Measurements from ENCODE around the gene TMEM125.

TMEM125 gene

DNA sequence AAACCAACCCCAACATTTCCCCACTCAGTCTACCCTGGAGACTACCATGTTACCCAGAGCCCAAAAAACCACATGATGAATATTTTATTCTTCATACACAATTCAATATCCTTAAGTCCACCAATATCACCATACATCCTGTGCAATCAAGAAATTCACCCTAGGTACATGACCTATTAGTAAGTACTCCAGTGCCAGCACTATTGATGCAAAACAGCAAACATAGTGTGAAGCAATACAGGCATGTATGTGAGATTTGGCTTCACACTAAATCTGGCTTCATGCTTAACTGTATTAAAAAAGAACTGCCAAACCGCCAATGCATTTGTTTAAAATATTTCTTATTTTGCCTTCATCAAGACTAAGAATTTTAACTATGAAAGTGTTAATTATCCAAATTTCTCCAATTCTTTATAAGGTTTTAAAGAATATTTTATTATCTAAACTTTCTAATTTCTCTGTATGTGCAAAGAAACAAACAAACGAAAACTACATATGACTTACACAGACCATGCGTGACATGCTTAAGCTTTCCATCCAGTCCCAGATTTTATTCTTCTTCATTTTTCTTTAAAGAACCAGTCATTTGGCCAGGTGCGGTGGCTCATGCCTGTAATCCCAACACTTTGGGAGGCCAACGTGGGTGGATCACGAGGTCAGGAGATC, 22.4 kb upstream of the TMEM125 start:
- DNase-seq (ENCODE audit: low read depth) = no peak

DNA sequence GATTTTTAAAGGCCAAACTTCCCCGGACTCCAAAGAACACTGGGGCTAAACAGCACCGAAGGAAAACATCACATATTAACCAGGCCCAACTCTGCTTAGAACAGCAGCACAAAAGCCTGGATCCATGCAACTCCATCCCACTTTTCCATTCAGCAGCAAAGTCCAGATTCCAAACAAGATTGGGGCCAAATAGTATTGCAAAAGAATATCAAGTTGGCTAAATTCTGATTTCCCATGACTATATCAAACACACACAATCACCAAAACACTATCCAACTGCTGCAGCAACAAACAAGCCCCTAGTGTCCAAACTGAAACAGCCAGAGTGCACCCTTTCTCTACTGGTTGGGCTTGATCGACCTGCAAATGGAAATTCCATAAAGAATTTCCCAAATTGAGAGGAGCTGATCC, 19.4 kb upstream of the TMEM125 start:
- DNase-seq (ENCODE audit: low read depth) = no peak

- no peak for DNase-seq (ENCODE audit: low read depth)
Measured at GRCh38 chr1:43251024-43251423, 18.8 kb upstream of the TMEM125 start.

DNA sequence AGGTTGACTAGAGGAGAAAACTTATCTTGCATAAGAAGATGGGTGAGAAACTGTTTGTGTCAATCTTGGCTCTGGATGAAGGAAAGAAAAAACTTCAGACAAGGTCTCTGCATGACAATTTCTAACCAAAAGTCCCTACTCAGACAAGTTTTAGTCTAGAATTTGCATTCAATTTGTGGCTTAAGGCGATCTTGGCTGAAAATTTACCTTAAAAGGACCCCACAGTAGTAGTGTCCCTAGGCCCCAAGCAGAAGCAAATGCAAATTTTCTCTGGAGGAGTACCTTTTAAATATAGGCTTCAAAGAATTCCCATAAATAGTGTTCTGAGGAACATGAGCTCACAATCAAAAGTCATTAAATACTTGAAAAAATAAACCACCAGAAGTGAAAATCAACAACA, 17.6 kb upstream of the TMEM125 start:
- DNase-seq (ENCODE audit: low read depth) = no peak

- DNase-seq (ENCODE audit: low read depth) = no peak
Measured at GRCh38 chr1:43253173-43253572, 16.6 kb upstream of the TMEM125 start.

DNA sequence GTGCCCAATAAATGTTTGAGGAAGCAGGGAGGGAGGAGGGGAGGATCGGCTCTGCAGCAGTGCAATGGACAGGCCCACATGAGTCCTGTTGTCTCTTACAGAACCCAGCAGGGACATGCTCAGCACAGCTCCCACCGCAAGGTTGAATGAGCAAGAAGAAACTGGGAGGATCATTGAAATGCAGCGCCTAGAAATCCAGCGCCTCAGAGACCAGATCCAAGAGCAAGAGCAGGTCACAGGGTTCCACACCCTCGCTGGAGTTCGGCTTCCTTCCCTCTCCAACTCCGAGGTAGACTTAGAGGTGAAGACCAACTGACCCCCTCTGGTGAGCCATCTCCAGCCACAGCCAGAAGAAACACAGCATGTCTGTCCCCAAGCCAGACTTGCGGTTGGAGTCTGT, 15.9 kb upstream of the TMEM125 start:
- no peak for DNase-seq (ENCODE audit: low read depth)

DNA sequence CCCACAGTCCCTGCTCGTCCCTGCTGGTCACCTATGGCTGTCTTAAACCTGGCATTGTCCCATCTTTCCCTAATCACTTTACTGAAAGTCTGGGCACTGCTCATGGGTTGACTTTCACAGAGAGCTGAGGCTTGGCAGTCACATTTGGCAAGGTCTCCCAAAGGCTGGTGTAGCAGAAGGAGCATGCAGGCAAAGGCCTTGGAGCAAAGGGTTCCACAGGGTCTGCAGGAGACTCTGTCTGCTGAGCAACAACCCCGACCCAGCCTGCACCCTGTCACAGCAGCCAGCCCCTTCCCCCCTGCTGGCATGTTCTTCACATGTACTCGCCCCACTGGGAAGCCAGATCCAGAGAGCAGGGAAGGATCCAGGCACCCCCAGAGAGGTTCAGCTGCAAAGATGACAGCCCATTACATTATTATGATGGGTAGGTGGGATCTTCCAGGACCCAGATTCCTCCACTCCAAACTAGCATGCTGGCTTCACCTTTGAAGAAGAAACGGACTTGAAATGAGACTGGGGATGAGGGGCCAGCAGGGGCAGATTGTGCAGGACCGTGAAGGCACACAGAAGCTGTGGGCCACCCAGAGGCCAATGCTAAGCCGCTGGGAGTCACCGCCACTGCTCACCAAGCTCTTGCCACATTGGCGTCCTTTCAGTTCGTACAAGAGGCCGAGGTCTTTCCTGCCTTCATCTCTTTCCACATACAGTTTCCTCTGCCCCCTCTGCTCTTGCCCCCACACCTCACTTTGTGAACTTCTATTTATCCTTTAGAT, 14.2 kb upstream of the TMEM125 start:
- no peak for DNase-seq (ENCODE audit: low read depth)

- no peak for DNase-seq (ENCODE audit: low read depth)
Measured at GRCh38 chr1:43256675-43257570, 12.9 kb upstream of the TMEM125 start.

DNA sequence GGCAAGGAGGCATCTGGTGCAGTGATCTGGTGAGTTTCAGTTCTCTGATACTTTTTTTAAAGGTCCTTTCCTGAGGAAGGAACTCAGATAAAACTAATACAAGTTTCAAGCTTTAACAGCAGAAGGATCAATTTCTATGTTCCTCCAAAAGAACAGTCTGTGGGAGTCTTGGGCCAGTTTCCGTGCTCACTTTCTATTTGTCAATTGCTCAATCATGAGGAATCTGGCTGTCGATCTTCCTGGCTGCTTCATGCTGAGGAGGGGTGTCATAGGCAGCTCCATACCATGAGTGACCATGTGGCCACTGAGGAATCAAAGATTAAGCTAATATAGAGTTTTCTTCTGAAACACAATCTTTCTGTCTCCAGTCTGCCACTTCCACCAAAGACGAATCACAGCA, 11.4 kb upstream of the TMEM125 start:
- DNase-seq (ENCODE audit: low read depth) = no peak

- no peak for DNase-seq (ENCODE audit: low read depth)
Measured at GRCh38 chr1:43265431-43265830, 4.4 kb upstream of the TMEM125 start.

DNA sequence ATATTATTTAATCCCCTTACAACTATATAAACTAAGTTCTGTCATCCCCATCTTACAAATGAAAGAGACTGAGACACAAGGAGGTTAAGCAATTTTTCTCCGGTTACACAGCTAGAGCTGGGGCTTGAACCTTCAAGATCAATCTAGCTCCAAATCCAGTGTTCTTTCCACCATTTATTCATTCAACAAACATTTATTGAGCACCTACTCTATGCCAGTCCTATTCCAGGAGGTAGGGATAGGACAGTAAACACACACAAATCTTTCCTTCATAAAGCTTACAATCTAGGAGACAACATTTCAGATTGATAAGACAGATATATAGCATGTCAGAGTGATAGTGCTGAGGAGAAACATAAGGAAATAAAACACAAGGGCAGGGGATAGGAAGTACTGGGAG, 2.9 kb upstream of the TMEM125 start:
- no peak for DNase-seq (ENCODE audit: low read depth)

- DNase-seq (ENCODE audit: low read depth) = peak; percentile 88
Measured at GRCh38 chr1:43267291-43267805, 2.4 kb upstream of the TMEM125 start.

DNA sequence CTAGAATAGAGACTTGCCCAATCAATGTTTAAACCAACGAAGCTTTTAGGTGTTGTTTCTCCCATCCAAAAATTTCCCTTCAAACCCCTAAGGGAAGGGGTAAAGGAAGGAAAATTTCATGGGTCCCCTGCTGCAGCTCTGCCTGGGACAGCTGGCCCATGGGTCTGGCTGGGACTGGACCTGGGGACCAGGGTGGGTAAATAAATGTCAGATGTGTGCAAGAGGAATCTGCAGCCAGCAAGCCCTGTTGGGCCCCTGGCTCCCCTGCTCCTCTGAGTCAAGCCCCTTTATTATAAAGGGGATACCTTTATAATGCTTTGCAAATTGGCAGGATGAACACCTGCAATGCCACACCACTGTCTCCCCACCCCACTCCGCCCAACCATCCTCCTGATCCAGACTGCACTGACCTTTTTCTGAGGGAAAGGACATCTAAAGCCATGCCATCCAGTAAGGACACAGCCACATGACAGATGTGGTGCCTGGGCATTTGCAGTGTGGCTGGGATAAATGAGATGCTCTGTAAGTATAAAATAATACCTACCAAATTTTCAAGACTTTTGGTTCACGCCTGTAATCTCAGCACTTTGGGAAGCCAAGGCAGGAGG, 1.9 kb upstream of the TMEM125 start:
- DNase-seq (ENCODE audit: low read depth) = no peak

DNA sequence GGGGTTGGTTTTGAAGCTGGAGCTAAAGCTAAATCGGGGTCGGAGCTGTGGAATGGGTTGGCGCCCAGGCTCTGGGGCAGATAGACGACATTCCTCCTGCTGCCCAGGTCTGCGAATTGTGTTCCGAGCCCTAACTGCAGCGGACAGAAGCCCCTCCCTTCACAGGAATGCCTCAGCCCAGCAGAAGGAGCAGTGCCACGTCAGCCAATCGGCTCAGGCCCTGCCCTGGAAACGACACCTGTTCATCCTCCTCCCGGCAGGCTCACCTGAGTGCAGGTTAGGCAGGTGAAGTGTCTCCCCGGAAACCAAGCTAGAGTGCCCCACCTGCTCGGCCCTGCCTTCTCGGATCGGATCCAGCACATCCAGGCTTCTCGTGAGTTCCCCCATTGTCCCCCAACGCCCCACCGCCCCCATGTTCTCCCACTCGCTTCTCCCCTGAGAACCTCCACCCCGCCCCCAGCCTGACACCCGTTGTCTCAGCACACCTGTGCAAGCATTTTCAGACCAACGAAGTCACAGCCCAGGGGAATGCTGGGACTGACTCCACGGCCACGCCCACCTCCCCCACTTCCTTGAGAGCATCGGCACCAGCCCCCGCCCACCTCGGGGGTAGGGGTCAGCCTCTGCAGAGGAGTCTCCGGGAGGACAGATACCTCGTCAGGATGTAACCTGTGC, 775 bp downstream of the TMEM125 start:
- no peak for DNase-seq (ENCODE audit: low read depth)

DNA sequence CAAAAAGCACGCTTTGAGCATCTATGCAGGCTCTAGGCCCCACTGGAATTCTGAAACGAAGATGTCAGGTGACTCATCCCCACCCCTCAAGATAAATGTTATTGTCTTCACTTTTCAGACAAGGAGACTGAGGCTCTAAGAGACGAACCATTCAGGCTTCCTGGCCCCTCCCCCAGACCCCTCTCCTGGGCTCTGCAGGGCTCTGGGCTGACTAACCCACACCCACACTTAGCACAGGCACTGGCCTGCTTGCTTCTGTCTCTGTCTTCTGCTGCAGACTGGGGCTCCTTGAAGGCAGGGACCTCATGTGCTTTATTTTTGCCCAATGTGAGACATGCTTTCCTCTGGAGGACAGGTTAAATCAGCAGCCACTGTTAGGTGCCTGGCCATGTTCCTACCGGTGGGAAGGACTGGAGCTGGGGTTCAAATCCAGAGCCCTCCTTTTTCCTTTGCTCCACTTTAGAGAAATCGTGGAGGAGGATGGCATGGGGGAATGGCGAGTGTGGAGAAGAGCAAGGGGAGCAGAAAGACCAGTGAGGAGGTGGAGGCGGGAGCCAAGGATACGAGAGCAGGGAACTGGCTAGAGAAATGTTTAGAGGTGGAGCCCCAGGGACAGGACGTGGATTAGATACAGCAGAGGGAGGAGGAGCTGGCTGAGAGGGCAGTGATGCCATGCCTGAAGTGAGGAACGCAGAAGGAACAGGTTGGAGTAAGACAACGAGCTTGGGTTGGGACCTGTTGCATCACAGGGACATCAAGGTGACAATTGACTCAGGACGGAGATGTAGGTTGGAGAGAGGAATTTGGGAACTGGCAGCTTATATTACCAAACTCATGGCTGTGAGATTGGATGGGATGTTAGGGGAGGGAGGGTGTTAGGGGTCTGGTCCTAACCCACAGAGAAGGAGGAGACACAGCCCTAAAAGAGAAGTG, 1.7 kb downstream of the TMEM125 start:
- no peak for DNase-seq (ENCODE audit: low read depth)

DNA sequence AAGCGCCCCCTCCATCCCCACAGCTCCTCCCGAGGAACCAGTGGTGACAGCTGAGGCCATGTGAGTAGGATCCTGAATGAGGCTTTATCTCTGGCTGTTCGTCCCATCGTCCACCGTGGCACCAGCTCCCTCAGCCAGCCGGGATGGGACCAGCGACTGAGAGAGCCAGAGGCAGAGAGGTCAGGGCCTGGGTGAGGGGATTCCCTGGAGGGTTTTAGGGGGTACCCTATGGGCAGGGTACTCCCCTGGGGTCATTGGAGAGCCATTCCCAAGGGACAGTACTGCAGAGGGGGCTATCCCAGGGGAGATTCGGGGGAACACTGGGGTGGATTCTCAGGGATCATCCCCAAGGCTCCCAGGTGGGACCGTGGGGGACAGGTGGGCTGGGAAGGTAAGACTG, 2.4 kb downstream of the TMEM125 start:
- no peak for DNase-seq (ENCODE audit: low read depth)

- no peak for DNase-seq (ENCODE audit: low read depth)
Measured at GRCh38 chr1:43272576-43273571, 3.1 kb downstream of the TMEM125 start.

GRCh38 chr1:43273708-43274107, 3.9 kb downstream of the TMEM125 start:
- DNase-seq (ENCODE audit: low read depth) = no peak

- DNase-seq (ENCODE audit: low read depth) = no peak
Measured at GRCh38 chr1:43274125-43274803, 4.5 kb downstream of the TMEM125 start.
